Gastroesophageal sphincter (tissue), 4 donors: Measurements from ENCODE around the gene CLP1. TPM values are rescaled to one million over a fixed set of nuclear protein-coding genes. Genes with fewer than 3 reads are reported as not detected.

Experiments used
- ATAC-seq: fragments of 150-250 bp; one replicate; pipeline ENCODE4 v1.9.1; 2016; ENCODE audit warnings: mild to moderate bottlenecking, moderate library complexity
- H3K27ac ChIP-seq, 4 donors: fragments of 200-600 bp; sonication (generic) in 3 of 4; 1 replicate in 3 of 4; 2 replicates in 1 of 4; pipeline ENCODE4 v1.5.1; 2016 to 2019
- H3K27me3 ChIP-seq: fragments of 200-600 bp; sonication (generic); one replicate; pipeline ENCODE4 v1.5.1; 2019
- H3K36me3 ChIP-seq, 2 donors: fragments of 200-600 bp; sonication (generic); one replicate each; pipeline ENCODE4 v1.5.1; 2019; ENCODE audit warnings: control low read depth in 1 of 2
- H3K4me1 ChIP-seq, 3 donors: fragments of 200-600 bp; sonication (generic); 1 replicate in 2 of 3; 2 replicates in 1 of 3; pipeline ENCODE4 v1.5.1; 2016 to 2019; ENCODE audit warnings: control low read depth in 2 of 3
- H3K4me3 ChIP-seq, 2 donors: fragments of 200-600 bp; sonication (generic); one replicate each; pipeline ENCODE4 v1.5.1; 2019; ENCODE audit warnings: mild to moderate bottlenecking in 1 of 2, moderate library complexity in 1 of 2
- H3K9me3 ChIP-seq, 3 donors: fragments of 200-600 bp; sonication (generic); one replicate each; pipeline ENCODE4 v1.5.1; 2017 to 2019; ENCODE audit warnings: control low read depth in 2 of 3
- CTCF ChIP-seq, 4 experiments: fragments of 200-600 bp in 2 of 4; fragments of 450-650 bp in 2 of 4; sonication (generic) in 1 of 4; IDR thresholded peaks; one replicate each; pipeline ENCODE4 v1.5.1; 2017 to 2019; ENCODE audit warnings: antibody characterized with exemption in 4 of 4, mild to moderate bottlenecking in 2 of 4, moderate library complexity in 2 of 4
- EP300 ChIP-seq: sonication (generic); formaldehyde crosslinking; IDR thresholded peaks from one replicate; pipeline ENCODE4 v1.6.1; 2017; ENCODE audit warnings: antibody characterized with exemption, mild to moderate bottlenecking
- POLR2A ChIP-seq, 2 donors: fragments of 450-650 bp; IDR thresholded peaks; one replicate each; pipeline ENCODE4 v1.6.1; 2017; ENCODE audit warnings: antibody characterized with exemption in 2 of 2, mild to moderate bottlenecking in 2 of 2, moderate library complexity in 1 of 2
- POLR2AphosphoS5 ChIP-seq: sonication (generic); formaldehyde crosslinking; IDR thresholded peaks from one replicate; pipeline ENCODE4 v1.6.1; 2017; ENCODE audit warnings: antibody characterized with exemption
- WGBS, 2 donors: methylation state at CpG; one replicate each; pipeline ENCODE4 v1.1.5; 2018; ENCODE audit warnings: low coverage in 1 of 2; 5-methylcytosine and 5-hydroxymethylcytosine counted together
- total RNA-seq, 4 donors: library from RNA; depleted of rRNA; stranded (reverse); fragments of >200 nt; gene quantifications; one replicate each; pipeline ENCODE4 v1.1.0, GENCODE V29; 2016

Gene CLP1
- total RNA-seq, 4 donors from 2014 or later: 11.4 to 21.7 (median 16.6) TPM

GRCh38 chr11:57618438-57618837 is 39.1 kb upstream of the CLP1 start:
- 86 to 92% methylated on average over 1 to 2 of the region's 2 CpGs for WGBS, 2 donors
- H3K36me3 ChIP-seq: peaks cover 0 to 45% of the 10 kb centered on the region in 2 donors
- no peaks in the 10 kb centered on the region for H3K4me1 ChIP-seq
- H3K4me3 ChIP-seq: no peak overlapping the region
- peaks cover 0 to 8% (median 0%) of the 10 kb centered on the region in 3 donors for H3K9me3 ChIP-seq
- H3K27me3 ChIP-seq: no peaks in the 10 kb centered on the region
- no peak for ATAC-seq
- H3K27ac ChIP-seq: no peak overlapping the region
- no peak for TF ChIP-seq POLR2A (IDR thresholded peaks at IDR 0.05)
- no peak for TF ChIP-seq CTCF (IDR thresholded peaks at IDR 0.05)
- TF ChIP-seq EP300: no peak
- TF ChIP-seq POLR2AphosphoS5: no peak

GRCh38 chr11:57619331-57619730 is 38.2 kb upstream of the CLP1 start:
- Histone ChIP-seq H3K27me3 (no peaks in the 10 kb centered on the region), H3K4me3 (no peak overlapping the region), H3K4me1 (no peaks in the 10 kb centered on the region), H3K36me3 (peaks cover 0 to 36% of the 10 kb centered on the region in 2 donors), H3K9me3 (peaks cover 0 to 8% (median 0%) of the 10 kb centered on the region in 3 donors), H3K27ac (no peak overlapping the region)
- WGBS, 2 donors: 80 to 87% methylated on average over 1 to 2 of the region's 2 CpGs
- ATAC-seq: no peak
- no peak for TF ChIP-seq POLR2A (IDR thresholded peaks at IDR 0.05)
- no peak for TF ChIP-seq EP300
- no peak for TF ChIP-seq CTCF (IDR thresholded peaks at IDR 0.05)
- no peak for TF ChIP-seq POLR2AphosphoS5

- ATAC-seq: no peak
- Histone ChIP-seq H3K4me3 (no peak overlapping the region), H3K36me3 (peaks cover 0 to 25% of the 10 kb centered on the region in 2 donors), H3K9me3 (peaks cover 0 to 8% (median 0%) of the 10 kb centered on the region in 3 donors), H3K27ac (no peak overlapping the region), H3K4me1 (no peaks in the 10 kb centered on the region), H3K27me3 (no peaks in the 10 kb centered on the region)
- TF ChIP-seq CTCF (IDR thresholded peaks at IDR 0.05): no peak
- no peak for TF ChIP-seq EP300
- no peak for TF ChIP-seq POLR2A (IDR thresholded peaks at IDR 0.05)
- no peak for TF ChIP-seq POLR2AphosphoS5
These were observed 37.1 kb upstream of the CLP1 start for GRCh38 chr11:57620467-57620866.

GRCh38 chr11:57622263-57622662 is 35.3 kb upstream of the CLP1 start:
- WGBS, 2 donors: 0 to 28% methylated on average over 1 to 3 of the region's 3 CpGs
- TF ChIP-seq EP300: no peak
- no peak for TF ChIP-seq CTCF (IDR thresholded peaks at IDR 0.05)
- no peak for TF ChIP-seq POLR2A (IDR thresholded peaks at IDR 0.05)
- no peak for TF ChIP-seq POLR2AphosphoS5
- Histone ChIP-seq H3K27me3 (no peaks in the 10 kb centered on the region), H3K4me1 (no peaks in the 10 kb centered on the region), H3K9me3 (peaks cover 0 to 8% (median 0%) of the 10 kb centered on the region in 3 donors), H3K4me3 (no peak overlapping the region), H3K36me3 (peaks cover 0 to 12% of the 10 kb centered on the region in 2 donors), H3K27ac (no peak overlapping the region)
- ATAC-seq: no peak

- H3K4me3 ChIP-seq: no peak overlapping the region
- H3K27ac ChIP-seq: no peak overlapping the region
- no peaks in the 10 kb centered on the region for H3K27me3 ChIP-seq
- peaks cover 0 to under 1% (median 0%) of the 10 kb centered on the region in 3 donors for H3K9me3 ChIP-seq
- no peaks in the 10 kb centered on the region for H3K4me1 ChIP-seq
- WGBS, 2 donors: 80 to 85% methylated on average over 1 to 2 of the region's 2 CpGs
- no peak for TF ChIP-seq POLR2A (IDR thresholded peaks at IDR 0.05)
- no peak for TF ChIP-seq EP300
- no peak for TF ChIP-seq CTCF (IDR thresholded peaks at IDR 0.05)
- TF ChIP-seq POLR2AphosphoS5: no peak
- ATAC-seq: no peak
- peaks cover 0 to 2% of the 10 kb centered on the region in 2 donors for H3K36me3 ChIP-seq
These were observed 32.7 kb upstream of the CLP1 start for GRCh38 chr11:57624864-57625263.
